Renal cortical epithelial cell (primary cell): Measurements from ENCODE around the gene LRIT1. TPM values are rescaled to one million over a fixed set of nuclear protein-coding genes. Genes with fewer than 3 reads are reported as not detected.

Experiments used
- DNase-seq: peaks from one replicate; pipeline ENCODE4 v3.0.0-alpha.2; 2011; ENCODE audit warnings: low read depth
- total RNA-seq: library from RNA; depleted of rRNA; stranded (reverse); fragments of >200 nt; gene quantifications from 2 replicates; pipeline ENCODE4 v1.2.3, GENCODE V29; 2014

LRIT1 gene
- total RNA-seq, 1 donor from 2014 or later = not detected

GRCh38 chr10:84254552-84255478 is 13.5 kb upstream of the LRIT1 start:
- DNase-seq = no peak

- no peak for DNase-seq
Observed at GRCh38 chr10:84248794-84249193, 7.4 kb upstream of the LRIT1 start.

- no peak for DNase-seq
Observed at GRCh38 chr10:84247496-84247895, 6.2 kb upstream of the LRIT1 start.

GRCh38 chr10:84244651-84245270 is 3.4 kb upstream of the LRIT1 start, which contains the start of gene RGR:
RGR (plus strand) TSS chr10:84245053; CDS start chr10:84245091, 38 bp downstream.
- no peak for DNase-seq

- no peak for DNase-seq
Observed at GRCh38 chr10:84243759-84244158, 2.4 kb upstream of the LRIT1 start.

- DNase-seq = no peak
Observed at GRCh38 chr10:84238909-84239308, 2.4 kb downstream of the LRIT1 start.

- no peak for DNase-seq
Observed at GRCh38 chr10:84237199-84238051, 3.9 kb downstream of the LRIT1 start.

- DNase-seq = no peak
Observed at GRCh38 chr10:84236807-84237198, 4.5 kb downstream of the LRIT1 start.

- no peak for DNase-seq
Observed at GRCh38 chr10:84235096-84235495, 6.2 kb downstream of the LRIT1 start.

GRCh38 chr10:84234479-84234878 is 6.9 kb downstream of the LRIT1 start:
- no peak for DNase-seq

GRCh38 chr10:84233940-84234339 is 7.4 kb downstream of the LRIT1 start:
- DNase-seq = no peak

- no peak for DNase-seq
Observed at GRCh38 chr10:84232376-84232775, 9.0 kb downstream of the LRIT1 start.

GRCh38 chr10:84230359-84230758 is 11.0 kb downstream of the LRIT1 start:
- no peak for DNase-seq

GRCh38 chr10:84227810-84228209 is 13.5 kb downstream of the LRIT1 start:
- DNase-seq = no peak

- DNase-seq = no peak
Observed at GRCh38 chr10:84226616-84227015, 14.7 kb downstream of the LRIT1 start.

GRCh38 chr10:84225427-84226173 is 15.7 kb downstream of the LRIT1 start, which contains the start of gene LRIT2:
LRIT2 (minus strand) TSS chr10:84225544; CDS start chr10:84225520, 24 bp downstream.
- no peak for DNase-seq

- DNase-seq = peak; percentile 1
Observed at GRCh38 chr10:84224411-84225028, 16.8 kb downstream of the LRIT1 start.

- DNase-seq = no peak
Observed at GRCh38 chr10:84221916-84222315, 19.4 kb downstream of the LRIT1 start.

- no peak for DNase-seq
Observed at GRCh38 chr10:84217746-84218145, 23.6 kb downstream of the LRIT1 start.

GRCh38 chr10:84216834-84217233 is 24.5 kb downstream of the LRIT1 start:
- DNase-seq = no peak
